Measurements from ENCODE around the gene GFOD2. TPM values are rescaled to one million over a fixed set of nuclear protein-coding genes. Genes with fewer than 3 reads are reported as not detected.

The GFOD2 gene
- total RNA-seq, 1 donor from 2014 or later, result 32.7 TPM

DNA sequence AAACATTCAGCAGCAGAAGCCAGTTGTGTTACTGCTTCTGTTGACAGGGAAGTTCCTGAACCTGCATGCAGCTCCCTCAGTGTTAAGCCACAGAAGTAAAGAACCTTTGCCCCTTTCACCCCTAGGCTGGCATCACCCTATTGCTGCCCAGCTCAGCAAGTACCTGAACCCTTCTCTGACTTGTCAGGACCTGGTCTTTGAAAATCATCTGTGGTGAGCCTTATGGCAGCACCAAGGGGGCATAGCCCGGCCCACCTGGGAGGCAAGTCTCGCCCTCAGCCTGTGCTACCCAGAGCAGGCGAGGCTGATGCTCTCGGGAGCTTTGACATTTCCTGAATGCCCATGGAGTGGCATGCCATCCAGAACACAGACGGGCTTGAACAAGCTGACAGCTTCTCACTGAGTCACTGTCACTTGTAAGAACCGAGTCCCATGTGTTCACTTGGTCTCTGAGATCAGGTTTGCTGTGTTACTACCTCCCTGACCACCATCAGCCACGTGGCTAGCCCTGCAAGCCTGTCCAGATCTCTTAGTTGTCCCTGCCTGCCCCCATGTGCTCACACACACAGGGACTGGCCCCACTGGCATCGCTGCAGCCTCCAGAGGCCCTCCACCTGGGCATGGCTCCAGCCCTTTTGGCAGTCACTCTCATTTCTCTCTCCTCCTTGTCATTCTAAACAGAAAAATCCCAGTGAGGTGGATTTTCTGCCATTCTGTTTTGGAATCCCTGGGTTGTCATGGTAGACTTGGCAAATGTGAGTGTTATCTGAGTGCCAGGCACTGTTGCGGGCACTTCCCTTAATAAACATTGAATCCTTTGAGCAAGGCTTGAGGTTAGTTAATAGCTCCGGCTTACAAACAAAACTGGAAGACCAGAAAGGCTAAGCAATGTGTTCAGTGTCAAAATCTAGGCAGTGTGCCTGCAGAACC, 77.1 kb downstream of the GFOD2 start:
- H3K4me1 ChIP-seq, result peaks cover 23% of the 10 kb centered on the region
- intact Hi-C loops (cut with DNase I), result no loop called here
- no peaks in the 10 kb centered on the region for H3K9me3 ChIP-seq
- DNase-seq (ENCODE audit: extremely low spot score in 2 of 2), result no peak
- peaks cover 5% of the 10 kb centered on the region for H3K27me3 ChIP-seq
- H3K4me3 ChIP-seq, result no peak overlapping the region
- no peak overlapping the region for H3K27ac ChIP-seq
- TF ChIP-seq, protein P1, sequence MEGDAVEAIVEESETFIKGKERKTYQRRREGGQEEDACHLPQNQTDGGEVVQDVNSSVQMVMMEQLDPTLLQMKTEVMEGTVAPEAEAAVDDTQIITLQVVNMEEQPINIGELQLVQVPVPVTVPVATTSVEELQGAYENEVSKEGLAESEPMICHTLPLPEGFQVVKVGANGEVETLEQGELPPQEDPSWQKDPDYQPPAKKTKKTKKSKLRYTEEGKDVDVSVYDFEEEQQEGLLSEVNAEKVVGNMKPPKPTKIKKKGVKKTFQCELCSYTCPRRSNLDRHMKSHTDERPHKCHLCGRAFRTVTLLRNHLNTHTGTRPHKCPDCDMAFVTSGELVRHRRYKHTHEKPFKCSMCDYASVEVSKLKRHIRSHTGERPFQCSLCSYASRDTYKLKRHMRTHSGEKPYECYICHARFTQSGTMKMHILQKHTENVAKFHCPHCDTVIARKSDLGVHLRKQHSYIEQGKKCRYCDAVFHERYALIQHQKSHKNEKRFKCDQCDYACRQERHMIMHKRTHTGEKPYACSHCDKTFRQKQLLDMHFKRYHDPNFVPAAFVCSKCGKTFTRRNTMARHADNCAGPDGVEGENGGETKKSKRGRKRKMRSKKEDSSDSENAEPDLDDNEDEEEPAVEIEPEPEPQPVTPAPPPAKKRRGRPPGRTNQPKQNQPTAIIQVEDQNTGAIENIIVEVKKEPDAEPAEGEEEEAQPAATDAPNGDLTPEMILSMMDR (IDR thresholded peaks at IDR 0.05), result no peak
- TF ChIP-seq POLR2AphosphoS5 (IDR thresholded peaks at IDR 0.05; ENCODE audit: insufficient read depth in 1 of 2, low read depth in 1 of 2) (no peak), POLR2A (IDR thresholded peaks at IDR 0.05) (no peak)
- peaks cover 0 to 27% of the 10 kb centered on the region in 2 donors for H3K36me3 ChIP-seq

- Histone ChIP-seq H3K9me3 (no peaks in the 10 kb centered on the region), H3K4me3 (no peak overlapping the region), H3K27me3 (no peaks in the 10 kb centered on the region), H3K36me3 (peaks cover 0 to 60% of the 10 kb centered on the region in 2 donors), H3K27ac (no peak overlapping the region), H3K4me1 (peaks cover 7% of the 10 kb centered on the region)
- intact Hi-C loops (cut with DNase I), result no loop called here
- DNase-seq (ENCODE audit: extremely low spot score in 2 of 2), result no peak
- no peak for TF ChIP-seq POLR2AphosphoS5 (IDR thresholded peaks at IDR 0.05; ENCODE audit: insufficient read depth in 1 of 2, low read depth in 1 of 2)
- TF ChIP-seq, protein P1 (IDR thresholded peaks at IDR 0.05), result no peak
- no peak for TF ChIP-seq POLR2A (IDR thresholded peaks at IDR 0.05)
These were observed 81.5 kb downstream of the GFOD2 start for GRCh38 chr16:67637625-67638024.

GRCh38 chr16:67636713-67637112, 82.4 kb downstream of the GFOD2 start:
- H3K27ac ChIP-seq, result no peak overlapping the region
- TF ChIP-seq POLR2AphosphoS5 (IDR thresholded peaks at IDR 0.05; ENCODE audit: insufficient read depth in 1 of 2, low read depth in 1 of 2) (no peak), POLR2A (IDR thresholded peaks at IDR 0.05) (no peak)
- TF ChIP-seq, protein P1 (IDR thresholded peaks at IDR 0.05), result no peak
- no peaks in the 10 kb centered on the region for H3K9me3 ChIP-seq
- H3K4me3 ChIP-seq, result no peak overlapping the region
- H3K36me3 ChIP-seq, result peaks cover 0 to 64% of the 10 kb centered on the region in 2 donors
- H3K27me3 ChIP-seq, result no peaks in the 10 kb centered on the region
- intact Hi-C loops (cut with DNase I), result no loop called here
- no peak for DNase-seq (ENCODE audit: extremely low spot score in 2 of 2)
- no peaks in the 10 kb centered on the region for H3K4me1 ChIP-seq

- Histone ChIP-seq H3K4me1 (no peaks in the 10 kb centered on the region), H3K9me3 (no peaks in the 10 kb centered on the region), H3K4me3 (no peak overlapping the region), H3K27me3 (no peaks in the 10 kb centered on the region), H3K36me3 (peaks cover 0 to 70% of the 10 kb centered on the region in 2 donors), H3K27ac (no peak overlapping the region)
- TF ChIP-seq POLR2A (IDR thresholded peaks at IDR 0.05) (no peak), POLR2AphosphoS5 (IDR thresholded peaks at IDR 0.05; ENCODE audit: insufficient read depth in 1 of 2, low read depth in 1 of 2) (no peak)
- TF ChIP-seq, protein P1 (IDR thresholded peaks at IDR 0.05), result no peak
- no peak for DNase-seq (ENCODE audit: extremely low spot score in 2 of 2)
- intact Hi-C loops (cut with DNase I), result no loop called here
These were observed 86.5 kb downstream of the GFOD2 start for GRCh38 chr16:67632415-67633172.

Data from vagina (tissue), 2 donors.